GM19025 (cell line): ENCODE data around the gene STXBP1.
A peak's percentile ranks its signal among the peaks of the same experiment; 100 is the strongest.

Source experiments
- ATAC-seq: cut with Tn5 transposase; IDR thresholded peaks from one replicate; pipeline ENCODE4 v1.9.1; 2021; ENCODE audit warnings: mild to moderate bottlenecking, low read depth, moderate library complexity; ENCODE audit not compliant: unreplicated experiment

Gene STXBP1

DNA sequence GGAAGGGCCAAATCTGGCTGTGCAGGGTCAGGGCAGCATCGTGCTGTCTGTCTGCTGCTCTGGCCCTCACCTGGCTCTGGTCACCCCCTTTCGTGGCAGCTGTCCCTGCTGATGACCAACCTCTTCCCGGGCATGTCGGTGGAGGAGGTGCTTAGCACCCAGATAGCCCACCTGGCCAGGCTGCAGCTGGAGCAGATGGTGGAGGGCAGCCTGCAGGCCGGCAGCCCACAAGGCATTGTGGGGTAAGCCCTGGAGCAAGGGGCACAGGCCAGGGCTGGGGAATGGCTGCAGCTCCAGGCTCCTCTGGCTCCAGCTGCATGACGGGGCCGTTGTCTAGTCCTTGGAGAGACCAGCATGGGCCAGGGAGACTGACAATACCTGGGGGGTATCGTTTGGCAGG lies 114.8 kb downstream of the STXBP1 start:
- no peak for ATAC-seq

DNA sequence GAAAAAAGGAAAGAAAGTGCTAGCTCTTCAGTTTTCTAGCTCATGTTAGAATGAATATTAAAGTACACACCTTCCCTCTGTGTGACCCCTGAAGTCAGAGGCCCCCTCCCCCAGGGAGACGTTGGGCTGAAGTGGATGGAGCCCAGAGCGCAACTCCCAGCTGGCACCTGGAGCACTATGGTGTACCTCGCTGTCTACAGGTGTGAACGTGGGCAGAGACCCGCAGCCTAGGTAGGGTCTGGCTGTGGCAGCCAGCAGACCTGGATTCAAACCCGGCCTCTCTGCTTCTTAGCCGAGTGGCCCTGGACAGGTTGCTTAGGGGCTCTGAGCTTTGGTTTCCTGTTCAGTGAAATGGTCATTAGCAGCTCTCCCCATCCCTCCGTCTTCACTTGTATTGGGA lies 116.7 kb downstream of the STXBP1 start:
- ATAC-seq = no peak

DNA sequence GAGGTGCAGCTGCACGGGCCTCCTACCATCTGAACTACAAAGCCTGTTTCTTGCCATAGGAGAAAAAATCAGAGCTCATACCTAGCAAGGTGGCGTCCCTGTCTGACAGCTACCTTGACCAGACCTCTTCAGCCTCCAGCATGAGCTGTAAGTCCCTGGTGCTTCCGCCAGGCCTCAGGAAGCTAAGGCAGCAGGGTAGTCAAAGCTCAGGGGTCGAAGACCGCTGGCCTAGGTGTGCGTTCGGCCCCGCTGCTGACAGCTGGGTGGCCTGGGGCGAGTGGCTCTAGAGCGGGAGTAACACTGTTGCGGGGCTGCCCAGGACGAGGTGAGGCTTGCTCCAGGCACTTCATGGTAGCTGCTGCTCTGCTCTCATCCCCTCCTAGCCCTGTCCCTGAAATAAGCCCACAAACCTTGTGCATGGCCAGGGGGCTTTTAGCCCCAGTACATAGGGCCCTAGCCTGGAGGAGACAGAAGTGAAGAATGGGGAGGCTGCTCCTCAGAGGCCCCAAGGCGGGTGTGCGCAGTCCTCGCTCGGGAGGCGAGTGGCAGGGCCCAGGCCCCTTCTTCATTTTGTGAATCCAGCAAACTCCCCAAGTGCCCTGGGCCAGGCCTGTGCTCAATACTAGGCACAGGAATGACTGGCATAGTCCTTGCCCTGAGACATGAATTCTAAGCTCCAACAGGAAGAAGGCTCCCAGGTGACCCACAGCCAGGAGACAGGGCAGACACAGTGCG lies 117.6 kb downstream of the STXBP1 start:
- no peak for ATAC-seq

DNA sequence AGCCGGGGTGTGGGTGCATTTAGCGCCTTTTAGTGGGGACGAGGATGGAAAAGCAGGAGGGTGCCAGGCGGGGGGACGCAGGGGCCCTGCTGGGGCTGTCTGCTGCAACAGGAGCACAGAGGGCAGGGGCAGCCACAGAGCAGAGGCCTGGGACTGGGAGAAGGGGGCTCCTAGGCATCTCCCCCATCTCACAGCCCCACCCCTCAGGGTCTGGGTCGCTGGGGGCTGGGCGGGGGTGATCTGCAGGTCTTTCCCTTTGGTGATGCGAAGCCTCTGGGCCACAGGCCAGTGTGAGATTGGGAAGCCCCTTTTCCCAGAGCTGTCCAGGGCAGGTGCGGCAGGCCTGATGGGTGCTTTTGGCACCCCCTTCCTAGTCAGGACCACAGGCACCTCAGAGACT lies 118.2 kb downstream of the STXBP1 start:
- ATAC-seq = no peak

DNA sequence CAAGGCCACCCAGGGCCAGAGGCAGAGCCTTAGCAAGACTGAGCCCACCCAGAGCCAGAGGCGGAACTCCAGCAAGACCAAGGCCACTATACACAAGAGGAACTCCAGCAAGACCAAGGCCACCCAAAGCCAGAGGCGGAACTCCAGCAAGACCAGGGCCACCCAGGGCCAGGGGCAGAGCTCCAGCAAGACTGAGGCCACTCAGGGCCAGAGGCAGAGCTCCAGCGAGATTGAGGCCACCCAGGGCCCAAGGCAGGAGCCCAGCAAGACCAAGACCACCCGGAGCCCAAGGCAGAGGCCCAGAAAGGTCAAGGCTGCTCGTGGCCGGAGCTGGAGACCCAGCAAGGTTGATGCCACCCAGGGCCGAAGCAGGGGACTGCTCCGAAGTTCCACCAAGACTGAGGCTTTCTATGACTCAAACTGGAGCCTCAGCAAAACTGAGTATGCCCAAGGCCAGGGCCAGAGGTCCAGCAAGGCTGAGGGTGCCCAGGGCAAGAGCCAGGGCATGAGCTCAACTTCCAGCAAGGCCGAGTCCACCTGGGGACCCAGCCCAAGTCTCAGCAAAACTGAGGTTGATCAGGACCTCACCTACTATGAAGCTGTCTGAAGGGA lies 118.8 kb downstream of the STXBP1 start:
- ATAC-seq = no peak

DNA sequence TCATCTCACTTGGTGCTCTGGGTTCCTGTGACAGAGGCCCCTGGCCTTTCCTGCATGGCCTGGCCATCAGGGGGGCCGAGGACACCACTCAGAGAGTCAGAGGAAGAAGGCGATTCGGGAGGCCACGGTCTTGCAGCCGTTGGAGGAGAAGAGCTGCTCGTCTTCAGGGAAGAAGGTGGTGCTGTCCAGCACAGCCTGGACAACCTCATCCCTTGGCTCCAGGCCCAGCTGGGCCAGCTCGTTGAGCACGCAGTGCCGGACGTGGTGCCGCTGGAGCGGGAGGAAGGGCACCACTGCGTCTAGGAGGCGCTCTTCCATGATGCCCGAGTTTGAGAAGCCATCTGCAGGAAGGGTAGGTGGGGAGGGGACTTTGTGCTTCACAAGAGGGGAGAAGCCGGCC lies 119.9 kb downstream of the STXBP1 start:
- ATAC-seq = no peak

DNA sequence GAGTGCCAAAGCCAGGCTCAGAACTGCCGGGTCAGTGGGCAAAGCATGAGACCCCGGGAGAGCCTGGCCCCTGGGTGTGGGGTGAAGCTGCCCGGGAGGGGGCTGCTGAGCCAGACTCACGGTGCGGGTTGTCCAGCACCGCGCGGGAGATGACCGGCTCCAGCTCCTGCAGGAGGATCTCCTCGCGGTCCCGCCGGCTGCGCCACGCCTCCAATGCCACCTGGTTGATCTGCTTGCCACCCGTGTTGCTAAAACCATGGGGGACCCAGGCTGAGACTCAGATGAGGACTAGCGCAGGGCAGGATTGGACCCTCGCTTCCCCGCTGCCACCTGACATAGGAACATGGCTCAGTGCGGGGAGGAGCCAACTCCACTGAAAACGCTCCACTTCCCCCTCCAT lies 120.4 kb downstream of the STXBP1 start:
- no peak for ATAC-seq

DNA sequence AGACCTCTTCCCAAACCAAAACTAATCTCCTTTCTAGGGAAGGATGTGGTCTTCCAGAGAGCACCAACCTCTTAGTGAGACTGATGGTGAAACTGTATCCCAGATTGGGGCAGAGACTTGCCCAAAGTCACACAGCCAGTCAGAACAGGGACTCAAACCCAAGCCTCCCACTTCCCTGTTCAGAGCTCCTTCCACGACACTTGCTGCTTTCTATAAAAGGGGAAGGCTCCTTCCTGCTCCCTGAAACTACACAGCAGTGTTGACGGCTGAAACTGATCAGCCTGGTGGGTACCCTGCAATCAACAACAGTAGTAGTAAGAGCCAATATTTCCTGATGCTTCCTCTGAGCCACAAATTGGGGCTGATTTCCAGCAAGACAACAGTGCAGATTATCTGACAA lies 121.5 kb downstream of the STXBP1 start:
- ATAC-seq = no peak

DNA sequence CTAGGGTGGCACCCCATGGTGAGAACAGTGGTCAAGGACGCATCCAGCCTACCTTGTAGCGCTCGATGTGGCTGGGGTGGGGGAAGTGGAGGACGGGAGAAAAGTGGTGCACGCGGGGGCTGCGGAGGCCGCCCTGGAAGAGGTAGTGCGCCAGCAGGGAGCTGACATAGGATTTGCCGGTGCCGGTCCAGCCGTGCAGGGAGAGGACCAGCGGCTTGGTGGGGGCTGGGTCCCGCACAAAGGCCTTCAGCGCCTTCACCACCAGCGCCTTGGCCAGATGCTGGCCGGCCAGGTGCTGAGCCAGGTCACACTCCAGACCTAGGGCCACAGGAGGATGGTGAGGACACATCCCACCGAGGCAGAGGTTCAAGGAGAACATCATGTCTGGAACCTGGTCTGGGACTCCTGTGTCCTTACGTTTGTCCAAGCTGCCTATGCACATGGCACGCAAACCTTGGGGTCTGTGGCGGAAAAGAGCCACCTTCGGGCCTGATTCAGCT lies 122.2 kb downstream of the STXBP1 start:
- ATAC-seq = no peak

DNA sequence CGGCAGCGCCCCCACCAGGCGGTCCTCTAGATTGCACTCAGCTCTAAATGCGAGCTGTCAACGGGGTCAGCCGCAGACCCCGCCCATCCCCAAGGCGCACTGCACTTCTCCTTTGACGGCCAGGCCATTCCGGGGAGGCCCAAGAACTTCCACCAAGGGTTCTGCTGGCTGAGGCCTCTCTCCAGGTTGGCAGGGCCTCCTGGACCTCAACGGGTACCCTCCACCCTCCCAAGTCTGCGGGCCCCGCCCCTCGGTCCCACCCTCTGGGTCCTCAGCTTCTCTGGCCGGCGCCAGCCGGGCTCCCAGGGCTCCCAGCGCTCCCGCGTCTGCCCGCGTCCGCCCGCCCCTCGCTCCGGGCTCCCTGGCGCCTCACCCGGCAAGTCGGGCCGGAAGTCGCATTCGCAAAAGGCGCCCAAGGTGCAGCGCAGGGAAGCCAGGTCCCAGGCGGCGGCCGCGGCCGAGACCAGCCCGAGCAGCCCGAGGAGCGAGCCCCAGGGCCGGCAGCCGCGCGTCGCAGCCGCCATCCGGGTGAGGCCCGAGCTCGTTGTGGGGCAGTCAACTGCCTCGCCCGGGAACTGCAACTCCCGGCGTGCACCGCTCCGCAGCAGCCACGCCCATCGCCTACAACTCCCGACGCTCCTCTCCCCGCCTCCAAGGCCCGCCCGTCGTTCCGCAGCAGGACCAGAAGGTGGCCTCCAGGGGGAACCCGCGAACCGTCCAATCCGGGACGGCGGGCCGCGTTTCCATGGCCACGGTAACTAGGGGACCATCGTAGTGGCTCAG lies 122.9 kb downstream of the STXBP1 start, which contains the start of gene TOR2A:
Gene TOR2A (minus strand): TSS at position 548 of the 783 bp plus-strand sequence. CDS start 24 bp downstream, at position 524.
- ATAC-seq = peak; percentile 80

DNA sequence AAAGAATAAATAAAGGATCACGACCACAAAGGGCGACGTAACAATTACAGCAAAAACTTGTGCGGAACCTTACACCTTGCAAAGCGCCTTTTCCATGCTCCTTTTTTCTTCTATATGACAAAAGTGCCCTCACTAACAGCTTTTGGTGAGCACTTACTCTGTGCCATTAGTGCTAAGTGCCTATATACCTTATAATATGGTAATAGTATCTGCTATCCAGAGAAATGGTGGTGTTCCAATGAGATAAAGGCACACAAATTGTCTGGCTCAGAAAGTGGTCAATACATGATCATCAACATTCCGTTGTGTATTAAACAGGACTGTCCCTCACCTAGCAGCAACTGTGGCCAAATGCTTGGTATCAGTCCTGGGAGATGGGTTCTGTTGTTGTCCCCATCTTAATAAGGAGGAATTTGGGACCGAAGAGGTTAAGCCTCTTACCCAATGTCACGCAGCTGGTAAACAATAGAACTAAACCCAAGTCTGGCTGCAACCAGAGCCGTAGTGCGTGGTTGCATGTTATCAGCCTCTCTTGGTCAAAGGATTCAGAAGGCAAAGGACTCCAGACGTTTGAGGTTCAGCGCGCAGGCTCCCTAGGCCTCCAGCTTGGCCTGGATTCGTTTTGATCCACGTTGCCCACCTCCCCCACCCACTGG lies 123.6 kb downstream of the STXBP1 start:
- ATAC-seq = no peak

DNA sequence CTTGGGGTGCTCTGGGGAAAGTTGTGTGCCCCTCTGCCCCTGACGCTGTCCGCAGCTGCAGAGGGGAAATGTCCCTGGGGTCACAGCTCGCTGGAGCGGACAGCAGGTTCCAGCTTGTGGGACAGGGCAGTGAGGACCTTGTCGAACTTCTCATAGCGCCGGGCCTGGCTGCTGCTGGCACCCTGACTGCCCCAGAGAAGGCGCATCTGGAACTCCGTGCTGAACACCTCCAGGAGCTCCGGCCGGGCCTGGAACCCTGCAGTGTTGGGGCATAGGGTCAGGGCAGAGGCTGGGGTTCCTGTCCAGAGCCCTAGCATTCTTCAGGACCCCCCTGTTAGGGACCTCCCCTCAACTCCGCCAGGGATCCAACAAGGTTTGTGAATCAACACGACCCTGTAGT lies 126.6 kb downstream of the STXBP1 start:
- ATAC-seq = no peak

DNA sequence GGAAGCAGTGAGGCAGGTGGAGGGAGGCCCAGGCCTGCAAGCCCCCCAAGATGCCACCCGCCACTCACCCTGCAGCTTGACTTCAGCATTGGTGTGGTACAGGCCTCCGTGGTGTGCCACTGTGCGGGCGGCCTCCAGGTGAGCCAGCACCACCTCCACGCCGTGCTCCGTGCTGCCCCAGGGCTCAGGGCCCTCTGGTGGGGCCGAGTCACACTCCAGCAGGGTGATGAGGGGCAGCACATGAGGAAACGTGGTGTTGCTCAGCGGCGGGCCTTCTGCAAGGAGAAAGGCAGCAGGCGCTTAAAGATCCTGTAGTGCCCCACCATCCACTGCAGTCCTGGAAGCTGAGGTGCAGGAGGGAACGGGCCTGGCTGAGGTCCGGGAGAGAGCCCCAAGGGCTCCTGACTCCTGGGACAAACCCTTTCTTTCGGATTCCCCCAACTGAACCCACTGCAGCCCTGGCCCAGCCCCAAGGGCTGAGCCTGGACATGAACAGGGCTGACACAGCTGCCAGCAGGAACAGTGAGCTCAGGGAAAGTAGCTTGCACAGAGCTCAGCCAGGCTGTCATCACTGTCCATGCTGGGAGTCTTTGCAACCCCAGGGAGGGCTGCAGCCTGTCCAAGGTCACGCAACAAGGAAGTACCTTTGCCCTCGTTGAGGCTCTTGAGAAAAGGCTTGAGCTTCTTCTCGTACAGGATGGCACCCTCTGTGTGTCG lies 127.7 kb downstream of the STXBP1 start:
- ATAC-seq = no peak

DNA sequence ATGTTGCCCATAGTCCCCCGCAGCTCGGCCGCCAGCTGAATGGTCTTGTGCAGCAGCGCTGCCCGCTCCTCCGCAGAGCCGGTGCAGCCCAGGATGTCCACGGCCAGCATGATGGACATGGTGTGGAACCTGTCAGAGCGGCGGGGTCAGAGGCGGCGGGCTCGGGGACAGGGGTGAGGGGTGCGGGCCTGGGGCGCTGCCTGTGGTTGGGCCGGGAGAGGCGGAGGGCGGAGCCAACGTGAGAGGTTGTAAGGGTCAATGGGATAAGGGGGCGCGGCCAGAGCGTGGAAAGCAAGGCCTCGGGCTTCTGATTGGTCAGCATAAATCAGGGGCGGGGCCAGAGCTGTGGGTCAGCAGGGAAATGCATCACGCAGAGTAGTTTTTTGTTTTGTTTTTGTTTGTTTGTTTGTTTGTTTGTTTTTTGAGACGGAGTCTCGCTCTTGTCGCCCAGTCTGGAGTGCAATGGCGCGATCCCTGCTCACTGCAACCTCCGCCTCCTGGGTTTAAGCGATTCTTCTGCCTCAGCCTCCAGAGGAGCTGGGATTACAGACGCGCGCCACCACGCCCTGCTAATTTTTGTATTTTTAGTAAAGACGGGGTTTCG lies 129.9 kb downstream of the STXBP1 start:
- no peak for ATAC-seq
